GM19455 (cell line): ENCODE results near the gene CHRM3.
"Not testable (repeated sequence)": the region's sequence is repeated elsewhere in the genome, so short reads cannot be mapped to it uniquely, and the experiment has no call there.

Experiments used
- ATAC-seq: cut with Tn5 transposase; IDR thresholded peaks from one replicate; pipeline ENCODE4 v1.9.1; 2021; ENCODE audit not compliant: unreplicated experiment

Gene CHRM3

DNA sequence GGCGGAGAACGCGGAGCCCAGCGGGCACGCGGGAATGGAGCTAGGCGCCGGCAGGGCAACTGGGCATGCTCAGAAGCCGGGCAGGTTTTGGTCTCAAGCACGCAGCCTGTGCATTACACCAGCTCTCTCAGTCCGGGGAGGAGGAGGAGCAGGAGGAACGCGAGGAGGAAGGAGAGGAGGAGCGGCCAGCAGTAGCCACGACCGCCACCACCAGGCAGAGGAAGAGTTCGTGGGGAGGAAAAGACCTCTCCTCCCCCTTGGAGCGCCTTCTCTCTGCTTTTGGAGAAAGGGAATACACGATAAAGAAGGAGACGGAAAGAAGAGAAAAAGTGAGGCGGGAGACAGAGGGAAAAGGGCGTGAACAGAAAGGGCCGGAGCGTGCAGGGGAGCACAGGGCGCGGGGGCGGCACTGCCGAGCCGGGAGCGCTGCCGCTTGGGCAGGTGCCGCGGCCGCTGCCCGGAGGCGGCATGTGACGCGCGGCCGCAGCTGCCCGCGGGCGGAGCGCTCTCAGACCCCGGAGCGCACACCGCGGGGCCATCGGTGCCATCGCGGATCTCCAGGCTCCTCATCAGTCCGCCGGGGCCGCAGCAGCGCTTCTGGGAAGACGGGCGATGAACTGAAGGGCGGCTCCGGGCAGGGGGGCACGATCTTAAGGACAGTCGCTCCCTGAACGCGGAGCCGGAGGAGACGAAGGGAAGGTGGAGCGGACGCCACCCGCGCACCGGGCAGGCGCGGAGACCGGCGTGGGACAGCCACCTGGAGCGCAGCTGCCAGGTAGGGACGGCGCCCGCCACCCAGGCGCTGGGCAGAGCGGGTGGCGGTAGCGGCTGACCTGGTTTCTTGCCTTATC is at the start of gene CHRM3:
Gene CHRM3 (plus strand): TSS at position 116 of the 851 bp plus-strand sequence. CDS start 520,884 bp downstream, outside the sequence.
- ATAC-seq, result no peak

DNA sequence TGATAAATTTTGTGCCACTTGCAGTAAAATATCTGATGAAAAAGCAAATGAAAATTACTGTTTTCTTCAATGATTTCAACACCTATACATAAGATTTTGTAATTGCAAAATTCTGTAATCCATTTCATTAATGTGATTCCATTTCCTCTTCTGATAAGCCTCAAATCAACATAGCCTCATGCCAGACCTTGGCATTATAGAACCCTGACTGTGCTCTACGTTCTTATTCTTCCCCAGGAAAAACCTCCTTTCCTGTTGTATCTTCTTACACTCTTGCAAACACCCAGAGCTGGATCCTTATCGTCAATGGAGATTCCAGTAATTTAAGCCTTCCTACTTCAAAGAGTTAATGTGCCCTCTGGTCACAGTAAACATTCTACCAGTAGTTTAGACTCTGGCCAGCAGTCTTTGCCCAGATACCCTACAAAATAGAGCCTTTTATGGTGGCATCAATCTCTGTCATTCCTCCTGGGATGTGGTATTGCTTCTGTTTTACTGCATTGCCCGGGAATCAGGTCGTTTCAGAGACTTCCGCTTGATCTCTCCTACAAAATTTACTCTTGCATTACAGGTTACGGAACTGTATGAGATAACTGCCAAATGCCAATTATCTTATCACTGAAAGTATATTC is 48.5 kb upstream of the CHRM3 start:
- no peak for ATAC-seq

DNA sequence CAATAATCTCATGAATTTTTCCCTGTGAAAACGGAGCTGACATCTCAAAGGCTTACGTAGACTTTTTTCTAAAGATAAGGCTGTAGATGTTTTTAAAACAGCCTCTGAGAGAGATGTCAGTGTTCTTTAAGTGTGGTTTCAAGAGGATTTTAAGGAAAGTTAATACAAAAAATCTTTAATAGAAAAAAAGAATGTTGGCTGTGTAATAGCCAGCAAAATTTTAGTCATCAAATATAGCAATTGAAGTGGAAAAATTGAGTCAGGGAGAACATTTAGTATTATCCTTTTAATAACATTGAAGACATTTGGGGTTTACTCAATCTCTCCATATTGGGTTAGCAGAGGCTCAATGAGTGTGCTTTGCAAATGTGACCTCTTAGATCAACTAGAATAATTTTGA is 38.6 kb upstream of the CHRM3 start:
- ATAC-seq, result no peak

DNA sequence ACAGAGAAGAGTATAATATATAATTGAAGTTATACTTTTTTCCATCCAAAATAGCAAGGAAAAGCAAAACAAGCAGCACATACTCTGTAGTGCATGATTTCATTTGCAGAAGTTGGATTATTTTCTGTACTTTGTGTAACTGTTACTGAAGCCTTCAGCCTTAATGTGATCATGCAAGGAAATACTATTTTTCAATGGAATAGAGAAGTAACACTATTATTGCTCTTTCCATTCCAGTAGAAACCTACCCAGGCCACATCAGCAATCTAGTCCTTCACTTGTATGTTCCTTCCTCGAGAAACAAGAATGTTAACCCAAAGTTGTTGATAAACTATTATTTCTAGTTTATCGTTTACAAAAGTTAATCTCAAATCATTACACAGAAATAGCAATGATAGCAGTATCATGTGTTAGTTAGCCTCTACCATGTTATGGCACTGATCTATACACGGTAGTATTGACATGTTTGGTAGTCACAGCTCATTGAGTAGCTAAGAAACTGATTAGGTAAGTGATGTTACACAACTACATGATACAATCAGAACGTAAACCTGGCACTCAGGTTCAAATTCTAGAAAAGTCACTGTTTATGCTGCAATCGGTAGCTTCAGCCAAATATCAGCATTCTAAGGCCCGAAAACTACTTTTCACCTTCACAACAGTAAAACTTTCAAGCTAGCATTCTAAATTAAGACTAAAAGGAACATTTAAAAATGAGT is 37.6 kb upstream of the CHRM3 start:
- ATAC-seq, result no peak

DNA sequence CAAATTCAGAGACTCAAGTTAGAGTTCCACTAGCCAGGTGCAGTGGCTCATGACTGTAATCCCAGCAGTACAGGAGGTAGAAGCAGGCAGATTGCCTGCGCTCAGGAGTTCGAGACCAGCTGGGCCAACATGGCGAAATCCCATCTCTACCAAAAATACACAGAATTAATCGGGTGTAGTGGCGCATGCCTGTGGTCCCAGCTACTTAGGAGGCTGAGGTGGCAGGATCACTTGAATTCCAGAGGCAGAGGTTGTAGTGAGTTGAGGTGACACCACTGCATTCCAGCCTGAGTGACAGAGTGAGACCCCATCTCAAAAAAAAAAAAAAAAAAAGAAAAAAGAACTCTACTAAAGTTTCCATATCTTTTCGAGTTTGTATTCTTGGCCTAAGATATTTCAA is 36.7 kb upstream of the CHRM3 start:
- no peak for ATAC-seq

DNA sequence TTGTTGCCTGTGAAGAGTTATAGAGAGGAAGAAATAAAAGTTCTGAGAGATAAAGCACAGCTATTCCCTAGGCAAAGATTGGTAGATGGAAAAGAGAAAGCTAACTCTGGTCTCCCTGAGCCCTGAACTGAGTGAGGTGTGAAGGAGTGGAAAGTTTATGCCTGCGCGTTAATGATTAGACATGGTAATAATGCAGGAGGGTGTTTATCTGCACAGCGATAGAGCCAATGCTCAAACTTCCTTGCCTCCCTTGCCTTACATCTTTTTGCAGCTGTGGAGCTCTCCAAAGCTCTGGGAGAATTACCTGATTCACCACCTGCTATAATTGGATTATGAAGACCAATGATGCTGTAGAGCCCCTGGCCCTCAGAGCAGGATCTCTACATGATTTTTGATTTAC is 32.8 kb upstream of the CHRM3 start:
- ATAC-seq, result no peak

DNA sequence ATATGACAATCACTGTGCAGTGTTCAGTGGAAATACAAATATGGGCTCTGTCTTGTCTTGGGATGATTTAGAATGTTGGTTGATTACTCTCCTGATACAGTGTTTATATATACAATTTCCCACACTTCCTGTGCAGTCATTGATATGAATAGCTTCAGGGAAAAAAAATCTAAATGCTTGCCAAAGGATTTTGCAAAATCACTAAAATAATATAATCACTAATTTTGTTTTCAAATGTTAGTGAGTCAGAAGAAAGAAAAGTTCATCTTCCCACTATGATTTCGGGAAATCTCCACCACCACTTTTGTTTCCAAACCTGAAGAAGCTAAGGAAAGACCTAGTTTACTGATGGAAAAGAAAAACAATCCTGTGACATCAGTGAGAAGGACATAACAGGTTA is 32.1 kb upstream of the CHRM3 start:
- ATAC-seq, result no peak

DNA sequence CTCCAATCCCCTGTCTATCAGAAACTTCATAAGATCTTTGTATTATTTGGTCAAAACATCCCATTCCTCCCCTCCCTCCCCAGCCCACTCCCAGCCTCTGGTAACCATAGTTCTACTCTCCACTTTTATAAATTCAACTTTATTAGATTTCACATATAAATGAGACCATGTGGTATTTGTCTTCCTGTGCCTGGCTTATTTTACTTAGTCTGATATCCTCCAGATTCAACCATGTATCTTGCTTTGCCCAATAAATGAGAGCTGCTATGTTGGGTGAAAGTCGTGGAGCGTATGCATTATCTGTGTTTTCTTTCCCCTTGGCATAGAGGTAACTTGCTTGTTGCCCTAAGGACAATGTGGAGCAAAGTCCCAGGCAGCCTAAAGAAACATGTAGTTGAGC is 28.5 kb upstream of the CHRM3 start:
- no peak for ATAC-seq

DNA sequence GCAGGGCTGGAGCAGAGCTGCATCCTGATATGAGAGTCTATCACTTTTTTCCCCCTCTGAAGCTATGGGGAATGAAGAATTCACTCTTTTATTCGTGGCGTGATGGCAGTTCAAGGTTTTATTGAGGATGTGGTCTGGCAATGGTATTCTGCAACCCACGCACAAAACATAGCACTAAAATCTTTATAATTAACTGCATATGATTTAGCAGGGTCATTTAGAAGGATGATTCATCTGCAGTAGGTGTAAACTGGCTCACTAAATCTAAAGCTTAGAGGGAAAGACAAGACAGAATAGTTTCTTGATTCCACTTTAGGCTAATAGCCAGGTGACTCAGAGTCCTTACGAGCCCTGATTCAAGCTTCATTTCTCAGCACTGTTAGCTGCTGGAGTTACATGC is 25.0 kb upstream of the CHRM3 start:
- no peak for ATAC-seq

DNA sequence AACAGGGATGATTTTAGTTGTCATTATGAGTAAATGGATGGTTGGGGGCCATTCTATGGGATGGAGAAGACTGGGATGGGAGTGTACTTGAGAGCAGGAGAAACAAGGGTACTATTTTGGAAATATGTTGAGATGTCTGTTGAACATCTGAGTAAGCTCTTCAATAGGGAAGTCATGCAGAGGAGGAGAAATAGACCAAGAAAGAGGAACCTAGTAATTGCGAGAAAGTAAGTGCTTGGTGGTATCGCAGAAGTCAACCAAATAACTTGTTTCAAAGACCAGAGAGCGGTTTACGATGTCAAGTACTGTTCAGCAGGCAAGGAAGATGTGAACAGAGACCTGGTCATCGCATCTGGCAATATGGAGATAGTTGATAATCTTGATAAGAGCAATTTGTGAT is 22.4 kb upstream of the CHRM3 start:
- no peak for ATAC-seq

DNA sequence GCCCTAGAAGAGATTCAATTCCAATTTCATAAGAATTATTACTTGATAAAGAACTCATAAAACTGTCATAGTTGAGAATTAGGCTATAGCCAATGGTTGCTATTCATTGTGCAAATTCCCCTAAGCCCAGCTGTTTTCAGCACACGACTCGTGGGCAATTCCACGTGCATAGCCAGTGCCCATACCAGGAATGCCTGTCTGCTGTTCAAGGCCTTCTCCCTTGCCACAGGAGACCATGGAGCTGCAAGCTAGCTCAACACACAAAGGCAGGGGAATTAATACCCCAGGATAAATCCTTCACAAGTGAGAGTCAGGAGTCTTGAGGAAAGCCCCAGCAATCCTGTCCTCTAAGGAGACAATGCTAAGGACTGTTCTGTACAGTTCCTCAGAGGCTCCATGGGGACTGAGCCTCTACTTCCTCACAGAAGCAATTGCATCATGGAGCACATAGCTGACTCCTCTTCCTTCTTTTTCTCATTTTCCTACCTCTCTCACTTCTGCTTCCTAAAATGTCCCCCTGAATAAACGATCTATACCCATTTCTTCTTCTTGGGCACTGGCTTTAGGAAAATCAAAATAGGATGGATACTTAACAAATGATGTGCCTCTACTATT is 19.1 kb upstream of the CHRM3 start:
- no peak for ATAC-seq

DNA sequence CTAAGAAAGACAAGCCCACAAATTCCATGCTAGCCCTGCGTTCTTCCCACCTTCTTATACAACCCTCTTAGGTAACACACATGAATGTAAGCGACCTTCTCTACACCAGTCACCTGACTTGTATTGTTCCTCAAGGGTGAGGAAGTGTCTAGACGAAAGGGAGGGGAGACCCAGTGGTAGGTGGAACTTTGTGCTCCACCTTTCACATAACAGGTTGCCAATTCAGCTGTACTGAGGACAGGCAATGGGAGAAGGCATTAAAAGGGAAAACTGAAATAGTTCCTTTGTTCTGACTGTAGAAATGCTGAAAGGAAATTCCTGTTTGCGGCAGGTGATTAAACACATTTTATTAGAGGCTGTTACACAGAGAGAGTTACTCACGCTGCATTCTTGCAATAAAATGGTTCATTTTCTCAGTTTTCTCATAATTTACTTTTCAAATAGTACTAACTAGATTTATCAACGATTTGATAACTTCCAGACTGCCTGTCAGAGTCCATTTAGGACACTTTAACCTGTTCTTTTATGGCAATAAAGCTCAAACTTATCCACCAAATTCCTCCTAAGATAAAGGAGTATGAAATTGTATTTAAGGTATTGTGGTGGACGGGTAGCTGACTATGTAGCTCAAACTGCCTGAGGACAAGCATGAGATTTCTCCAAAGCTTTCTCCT is 17.8 kb upstream of the CHRM3 start:
- no peak for ATAC-seq

DNA sequence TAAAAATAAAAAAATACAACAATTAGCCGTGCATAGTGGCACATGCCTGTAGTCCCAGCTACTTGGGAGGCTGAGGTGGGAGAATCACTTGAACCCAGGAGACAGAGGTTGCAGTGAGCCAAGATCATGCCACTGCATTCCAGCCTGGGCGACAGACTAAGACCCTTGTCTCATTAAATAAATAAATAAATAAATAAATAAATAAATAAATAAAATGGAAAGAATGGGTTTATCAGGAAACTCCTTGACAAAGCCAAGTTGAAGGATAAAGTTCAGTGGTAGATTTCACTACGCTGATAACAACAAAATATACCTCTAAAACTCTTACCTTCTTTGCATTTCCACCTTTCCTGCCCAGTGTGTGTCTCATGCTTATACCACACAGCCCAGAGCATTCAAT is 15.5 kb upstream of the CHRM3 start:
- ATAC-seq, result not testable (repeated sequence)

DNA sequence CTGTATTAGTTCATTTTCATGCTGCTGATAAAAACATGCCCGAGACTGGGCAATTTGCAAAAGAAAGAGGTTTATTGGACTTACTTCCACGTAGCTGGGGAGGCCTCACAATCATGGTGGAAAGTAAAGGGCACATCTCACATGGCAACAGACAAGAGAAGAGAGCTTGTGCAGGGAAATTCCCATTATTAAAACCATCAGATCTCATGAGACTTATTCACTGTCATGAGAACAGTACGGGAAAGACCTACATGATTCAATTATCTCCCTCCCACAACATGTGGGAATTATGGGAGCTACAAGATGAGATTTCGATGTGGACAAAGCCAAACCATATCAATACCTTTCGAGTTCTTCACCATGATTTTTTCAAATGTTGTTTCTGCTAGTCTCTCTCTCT is 3.7 kb upstream of the CHRM3 start:
- ATAC-seq, result no peak

DNA sequence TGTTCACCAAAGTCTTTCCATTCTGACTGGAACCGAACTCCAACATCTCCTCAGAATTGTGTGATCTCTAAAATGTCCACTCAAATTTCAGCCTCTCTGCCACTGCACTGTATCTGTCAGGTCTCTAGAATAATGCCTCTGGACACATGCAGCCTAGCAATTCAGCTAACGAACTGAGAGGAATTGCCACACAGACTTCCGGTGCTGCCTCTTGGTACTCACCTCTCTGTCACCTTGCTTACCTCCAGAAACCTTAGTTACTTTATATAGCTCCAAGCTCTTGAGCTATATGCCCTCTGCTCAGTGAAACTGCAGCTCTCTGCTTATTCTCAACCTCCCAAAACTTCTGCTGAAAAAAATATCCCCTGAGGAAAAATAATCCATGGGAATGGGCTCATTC is 2.7 kb upstream of the CHRM3 start:
- ATAC-seq, result no peak

DNA sequence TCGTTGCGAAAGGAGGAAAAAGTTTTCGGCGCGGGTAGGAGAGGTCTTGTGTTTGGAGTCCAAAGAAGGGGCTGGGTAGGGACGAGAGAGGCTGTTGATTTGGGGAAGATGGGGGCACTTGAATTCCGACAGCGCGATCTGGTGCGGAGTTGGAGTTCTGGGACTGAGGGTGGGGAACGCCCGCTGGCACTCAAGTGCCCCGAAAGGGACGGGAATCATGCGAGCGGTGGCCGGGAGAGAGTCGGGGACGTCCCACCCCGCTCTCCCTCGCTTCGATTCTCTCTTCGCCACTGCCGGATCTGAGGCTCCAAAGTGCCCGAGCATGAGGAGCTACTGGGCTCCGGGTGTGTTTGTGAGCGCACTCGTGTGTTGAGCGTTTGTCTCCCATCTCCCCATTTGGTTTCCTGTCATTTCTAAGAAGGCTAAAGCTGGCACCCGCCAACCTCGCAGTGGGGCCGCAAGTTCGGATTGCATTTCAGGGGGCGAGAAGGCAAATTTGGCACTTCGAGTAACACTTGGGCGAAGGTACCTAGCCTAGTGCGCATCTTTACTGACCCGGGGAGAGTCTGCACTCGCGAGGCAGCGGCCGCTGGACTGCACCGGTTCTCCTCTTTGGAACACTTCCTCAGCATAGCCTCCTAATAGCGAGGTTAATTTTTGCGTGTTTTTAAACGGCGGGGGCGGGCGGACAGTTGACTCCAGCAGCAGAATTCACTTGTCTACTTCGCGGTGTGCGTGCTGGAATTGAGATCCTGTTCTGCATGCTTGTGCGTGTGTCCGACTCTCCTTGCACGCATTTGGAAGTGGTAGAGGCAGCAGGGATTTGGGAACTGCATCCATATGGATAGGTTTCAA is 1.2 kb downstream of the CHRM3 start:
- ATAC-seq, result no peak

DNA sequence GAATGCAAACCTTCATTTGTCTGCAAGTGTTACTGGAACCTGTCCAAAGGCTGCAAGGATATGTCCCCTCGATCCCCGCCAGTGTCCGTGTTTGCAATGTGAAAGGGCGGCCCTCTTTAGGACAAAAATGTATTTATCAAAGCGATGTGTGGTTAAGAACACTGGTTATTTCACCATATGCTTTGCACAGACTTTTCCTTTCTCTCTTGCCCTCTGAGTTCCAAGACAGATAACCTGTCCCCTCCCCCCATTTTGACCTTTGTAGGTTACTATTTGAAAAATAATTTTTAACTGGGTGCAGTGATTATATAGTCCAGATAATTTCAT is 1.8 kb downstream of the CHRM3 start:
- ATAC-seq, result no peak

DNA sequence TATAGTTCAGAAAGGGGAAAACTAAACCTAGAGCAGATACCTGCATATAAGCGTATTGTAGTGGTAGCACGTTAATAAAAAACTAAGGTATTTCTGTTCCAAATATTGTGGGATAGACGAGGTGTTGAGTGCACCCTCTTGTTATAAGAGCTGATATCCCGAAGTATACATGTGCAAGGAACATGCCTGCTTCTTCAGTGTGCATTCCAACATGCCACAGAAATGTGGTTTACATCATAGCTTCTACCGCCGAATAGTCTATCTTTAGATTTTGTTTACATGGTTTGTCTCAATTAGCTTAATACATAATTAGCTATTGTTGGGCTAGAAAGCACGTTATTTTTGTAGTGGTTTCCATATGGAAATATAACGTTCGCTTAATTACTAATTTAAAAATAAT is 2.2 kb downstream of the CHRM3 start:
- no peak for ATAC-seq

DNA sequence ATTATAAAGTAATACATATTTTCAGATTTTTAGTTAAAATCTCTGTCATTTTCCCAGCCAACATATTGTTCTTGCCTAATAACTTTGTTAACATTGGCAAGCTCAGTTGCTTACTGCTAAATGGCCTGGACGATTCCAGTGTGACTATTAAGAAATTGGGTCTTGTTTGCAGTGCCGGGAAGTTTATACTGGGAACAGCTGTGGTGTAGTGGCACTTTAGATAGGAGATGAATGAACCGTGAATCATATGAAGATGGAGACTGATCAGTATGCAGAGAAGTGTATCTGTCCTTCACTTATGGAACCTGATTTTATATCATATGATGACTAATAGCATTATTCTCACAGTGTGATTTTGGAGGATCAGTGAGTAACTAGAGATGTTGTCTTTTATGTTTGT is 3.3 kb downstream of the CHRM3 start:
- no peak for ATAC-seq

DNA sequence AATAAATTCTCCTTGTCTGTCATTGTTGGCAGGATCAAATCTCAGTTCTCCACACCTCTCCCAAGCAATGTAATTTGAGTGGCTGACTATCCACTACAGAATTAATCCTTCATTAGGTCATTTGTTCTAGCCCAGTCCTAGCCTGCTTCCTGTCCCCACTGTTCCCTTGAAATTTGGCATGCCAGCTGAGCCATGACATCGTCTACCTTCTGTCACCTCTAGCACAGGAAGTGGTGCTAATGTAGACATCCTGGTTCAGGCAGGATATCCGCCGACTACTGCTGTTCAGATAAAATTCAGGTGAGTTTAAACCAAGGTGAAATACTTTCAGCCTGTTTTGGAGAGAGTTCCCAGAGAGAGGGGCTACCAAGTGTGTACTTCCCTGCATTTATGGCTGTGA is 5.9 kb downstream of the CHRM3 start:
- no peak for ATAC-seq
